ENCODE measurements around the gene GABRA1.

The GABRA1 gene

DNA sequence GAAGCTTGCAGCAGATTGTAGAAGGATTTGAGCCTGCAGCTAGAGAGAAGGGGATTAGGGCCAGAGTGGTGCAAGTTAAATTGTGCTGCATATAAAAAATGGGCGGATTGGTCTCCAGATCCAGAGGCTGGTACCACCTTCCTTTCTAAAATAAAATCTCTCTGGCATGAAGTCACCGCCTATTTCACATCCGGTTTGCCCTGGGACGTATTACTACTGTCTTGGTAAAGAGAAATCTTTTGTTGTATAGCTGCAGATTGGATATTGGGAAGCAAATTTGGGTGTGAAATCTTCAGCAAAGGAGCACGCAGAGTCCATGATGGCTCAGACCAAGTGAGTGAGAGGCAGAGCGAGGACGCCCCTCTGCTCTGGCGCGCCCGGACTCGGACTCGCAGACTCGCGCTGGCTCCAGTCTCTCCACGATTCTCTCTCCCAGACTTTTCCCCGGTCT, at the start of gene GABRA1:
GABRA1 (plus strand) TSS at position 180 of the 451 bp plus-strand sequence. CDS start 2,691 bp downstream, outside the sequence.
- no peaks in the 10 kb centered on the region for H3K9me3 ChIP-seq (ENCODE audit: control insufficient read depth, insufficient read depth, low read depth, low read length)
- peaks cover 32% of the 10 kb centered on the region for H3K27me3 ChIP-seq (ENCODE audit: control insufficient read depth, insufficient read depth, low read length)
- no peaks in the 10 kb centered on the region for H3K36me3 ChIP-seq (ENCODE audit: control insufficient read depth, insufficient read depth, low read length)
- no peak within 1 kb of the TSS for H3K27ac ChIP-seq (ENCODE audit: low read depth, low read length)
- H3K4me1 ChIP-seq (ENCODE audit: control insufficient read depth, insufficient read depth, low read length): peaks cover 14% of the 10 kb centered on the region
- H3K4me3 ChIP-seq (ENCODE audit: low read depth, low read length): peak within 1 kb of the TSS; percentile 58
- H3K9ac ChIP-seq (ENCODE audit: low read length): no peak within 1 kb of the TSS

DNA sequence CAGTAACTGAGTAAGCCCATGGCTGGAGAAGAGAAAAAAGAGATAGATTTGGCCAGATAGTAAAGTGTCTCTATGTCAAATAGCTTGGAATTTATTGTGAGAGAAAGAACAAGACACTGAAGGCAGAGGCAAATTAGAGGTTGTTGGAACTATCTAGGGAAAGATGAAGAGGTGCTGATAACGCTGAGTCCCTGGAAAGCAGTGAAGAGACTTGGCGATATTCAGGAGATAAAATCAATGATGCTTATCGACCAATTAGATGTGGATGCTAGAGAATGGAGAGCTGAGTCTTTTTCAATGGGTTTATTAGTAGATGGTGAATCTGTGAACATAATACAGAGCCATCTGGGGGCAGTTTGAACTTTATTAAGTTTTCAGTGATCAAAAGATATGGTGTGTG, 48.6 kb upstream of the GABRA1 start:
- Histone ChIP-seq H3K27me3 (ENCODE audit: control insufficient read depth, insufficient read depth, low read length) (no peaks in the 10 kb centered on the region), H3K4me1 (ENCODE audit: control insufficient read depth, insufficient read depth, low read length) (no peaks in the 10 kb centered on the region), H3K9ac (ENCODE audit: low read length) (no peak overlapping the region), H3K9me3 (ENCODE audit: control insufficient read depth, insufficient read depth, low read depth, low read length) (no peaks in the 10 kb centered on the region), H3K4me3 (ENCODE audit: low read depth, low read length) (no peak overlapping the region), H3K36me3 (ENCODE audit: control insufficient read depth, insufficient read depth, low read length) (no peaks in the 10 kb centered on the region), H3K27ac (ENCODE audit: low read depth, low read length) (no peak overlapping the region)

GRCh38 chr5:161804263-161804662, 43.7 kb upstream of the GABRA1 start:
- no peaks in the 10 kb centered on the region for H3K4me1 ChIP-seq (ENCODE audit: control insufficient read depth, insufficient read depth, low read length)
- no peaks in the 10 kb centered on the region for H3K27me3 ChIP-seq (ENCODE audit: control insufficient read depth, insufficient read depth, low read length)
- no peak overlapping the region for H3K27ac ChIP-seq (ENCODE audit: low read depth, low read length)
- no peak overlapping the region for H3K9ac ChIP-seq (ENCODE audit: low read length)
- H3K4me3 ChIP-seq (ENCODE audit: low read depth, low read length): no peak overlapping the region
- no peaks in the 10 kb centered on the region for H3K36me3 ChIP-seq (ENCODE audit: control insufficient read depth, insufficient read depth, low read length)
- no peaks in the 10 kb centered on the region for H3K9me3 ChIP-seq (ENCODE audit: control insufficient read depth, insufficient read depth, low read depth, low read length)

DNA sequence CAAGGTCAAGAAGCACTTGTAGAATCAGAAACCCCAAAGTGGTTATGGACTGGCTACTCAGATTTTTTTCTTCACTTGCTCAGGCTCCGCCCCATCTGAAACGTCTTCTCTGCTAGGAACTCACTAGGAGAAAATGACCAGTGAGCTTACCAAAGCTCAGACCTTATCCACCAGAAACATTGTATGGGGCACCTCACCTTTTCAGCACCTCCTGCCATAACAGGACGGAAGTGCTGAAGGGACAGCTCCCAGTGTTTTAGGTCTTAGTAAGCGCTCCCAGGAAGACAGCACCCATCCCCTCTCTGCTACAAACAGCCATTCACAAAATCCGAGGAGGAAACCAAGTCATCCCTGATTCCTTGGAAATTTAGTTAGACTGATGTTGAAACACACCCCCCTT, 1.2 kb upstream of the GABRA1 start:
- peaks cover 32% of the 10 kb centered on the region for H3K27me3 ChIP-seq (ENCODE audit: control insufficient read depth, insufficient read depth, low read length)

GRCh38 chr5:161847447-161847846, 473 bp upstream of the GABRA1 start:
- H3K27ac ChIP-seq (ENCODE audit: low read depth, low read length): no peak overlapping the region
- H3K4me3 ChIP-seq (ENCODE audit: low read depth, low read length): peak overlapping the region; percentile 58
- peaks cover 32% of the 10 kb centered on the region for H3K27me3 ChIP-seq (ENCODE audit: control insufficient read depth, insufficient read depth, low read length)
- no peaks in the 10 kb centered on the region for H3K36me3 ChIP-seq (ENCODE audit: control insufficient read depth, insufficient read depth, low read length)
- no peaks in the 10 kb centered on the region for H3K9me3 ChIP-seq (ENCODE audit: control insufficient read depth, insufficient read depth, low read depth, low read length)
- H3K9ac ChIP-seq (ENCODE audit: low read length): no peak overlapping the region
- H3K4me1 ChIP-seq (ENCODE audit: control insufficient read depth, insufficient read depth, low read length): peaks cover 12% of the 10 kb centered on the region

More for the DNA sequence above, 1.2 kb upstream of the GABRA1 start:
- peaks cover 5% of the 10 kb centered on the region for H3K4me1 ChIP-seq (ENCODE audit: control insufficient read depth, insufficient read depth, low read length)
- no peak overlapping the region for H3K9ac ChIP-seq (ENCODE audit: low read length)
- no peak overlapping the region for H3K27ac ChIP-seq (ENCODE audit: low read depth, low read length)
- H3K36me3 ChIP-seq (ENCODE audit: control insufficient read depth, insufficient read depth, low read length): no peaks in the 10 kb centered on the region
- no peaks in the 10 kb centered on the region for H3K9me3 ChIP-seq (ENCODE audit: control insufficient read depth, insufficient read depth, low read depth, low read length)
- peak overlapping the region; percentile 58 for H3K4me3 ChIP-seq (ENCODE audit: low read depth, low read length)

DNA sequence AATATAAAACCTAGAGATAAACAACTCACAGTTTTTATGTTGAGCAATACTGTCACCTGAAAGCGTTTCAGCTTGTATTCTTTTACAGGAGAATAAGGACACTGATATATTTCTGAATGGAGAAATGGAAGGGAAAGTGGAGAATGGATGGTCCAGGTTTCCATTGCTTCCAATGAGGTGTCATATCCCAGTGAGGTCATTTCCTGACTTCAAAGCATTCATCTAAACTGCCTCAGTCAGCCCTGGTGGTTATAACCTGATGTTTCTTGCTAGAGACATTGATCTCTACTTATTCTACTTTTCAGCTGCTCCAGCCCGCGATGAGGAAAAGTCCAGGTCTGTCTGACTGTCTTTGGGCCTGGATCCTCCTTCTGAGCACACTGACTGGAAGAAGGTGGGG, 2.6 kb downstream of the GABRA1 start:
- Histone ChIP-seq H3K27ac (ENCODE audit: low read depth, low read length) (no peak overlapping the region), H3K36me3 (ENCODE audit: control insufficient read depth, insufficient read depth, low read length) (no peaks in the 10 kb centered on the region), H3K9me3 (ENCODE audit: control insufficient read depth, insufficient read depth, low read depth, low read length) (no peaks in the 10 kb centered on the region), H3K4me1 (ENCODE audit: control insufficient read depth, insufficient read depth, low read length) (peaks cover 14% of the 10 kb centered on the region), H3K9ac (ENCODE audit: low read length) (no peak overlapping the region), H3K27me3 (ENCODE audit: control insufficient read depth, insufficient read depth, low read length) (peaks cover 32% of the 10 kb centered on the region), H3K4me3 (ENCODE audit: low read depth, low read length) (no peak overlapping the region)

GRCh38 chr5:161851691-161852299, 3.9 kb downstream of the GABRA1 start:
- Histone ChIP-seq H3K9ac (ENCODE audit: low read length) (no peak overlapping the region), H3K4me3 (ENCODE audit: low read depth, low read length) (no peak overlapping the region), H3K4me1 (ENCODE audit: control insufficient read depth, insufficient read depth, low read length) (peaks cover 14% of the 10 kb centered on the region), H3K27ac (ENCODE audit: low read depth, low read length) (no peak overlapping the region), H3K36me3 (ENCODE audit: control insufficient read depth, insufficient read depth, low read length) (no peaks in the 10 kb centered on the region), H3K9me3 (ENCODE audit: control insufficient read depth, insufficient read depth, low read depth, low read length) (no peaks in the 10 kb centered on the region), H3K27me3 (ENCODE audit: control insufficient read depth, insufficient read depth, low read length) (peaks cover 31% of the 10 kb centered on the region)

- H3K4me1 ChIP-seq (ENCODE audit: control insufficient read depth, insufficient read depth, low read length): peaks cover 3% of the 10 kb centered on the region; the same call in 1 of the 2 replicates
- H3K27ac ChIP-seq (ENCODE audit: low read depth, low read length): no peak overlapping the region
- no peak overlapping the region for H3K9ac ChIP-seq (ENCODE audit: low read length)
- no peaks in the 10 kb centered on the region for H3K9me3 ChIP-seq (ENCODE audit: control insufficient read depth, insufficient read depth, low read depth, low read length)
- no peaks in the 10 kb centered on the region for H3K27me3 ChIP-seq (ENCODE audit: control insufficient read depth, insufficient read depth, low read length)
- no peaks in the 10 kb centered on the region for H3K36me3 ChIP-seq (ENCODE audit: control insufficient read depth, insufficient read depth, low read length)
- no peak overlapping the region for H3K4me3 ChIP-seq (ENCODE audit: low read depth, low read length)
Observed at GRCh38 chr5:161857358-161857757, 9.4 kb downstream of the GABRA1 start.

DNA sequence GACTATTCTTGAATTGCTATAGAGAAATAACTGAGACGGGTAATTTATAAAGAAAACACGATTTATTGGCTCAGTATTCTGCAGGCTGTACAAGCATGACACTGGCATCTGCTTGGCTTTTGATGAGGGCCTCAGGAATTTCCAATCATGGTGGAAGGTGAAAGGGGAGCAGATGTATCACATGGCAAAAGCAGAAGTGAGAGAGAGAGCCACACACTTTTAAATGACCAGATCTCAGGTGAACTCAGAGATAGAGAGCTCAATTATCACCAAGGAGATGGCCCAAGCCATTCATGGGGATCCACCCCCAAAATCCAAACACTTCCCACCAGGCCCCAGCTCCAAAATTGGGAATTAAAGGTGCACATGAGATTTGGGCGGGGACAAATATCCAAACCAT, 15.3 kb downstream of the GABRA1 start:
- H3K9me3 ChIP-seq (ENCODE audit: control insufficient read depth, insufficient read depth, low read depth, low read length): no peaks in the 10 kb centered on the region
- no peak overlapping the region for H3K9ac ChIP-seq (ENCODE audit: low read length)
- H3K27ac ChIP-seq (ENCODE audit: low read depth, low read length): no peak overlapping the region
- no peak overlapping the region for H3K4me3 ChIP-seq (ENCODE audit: low read depth, low read length)
- H3K36me3 ChIP-seq (ENCODE audit: control insufficient read depth, insufficient read depth, low read length): no peaks in the 10 kb centered on the region
- H3K4me1 ChIP-seq (ENCODE audit: control insufficient read depth, insufficient read depth, low read length): no peaks in the 10 kb centered on the region
- no peaks in the 10 kb centered on the region for H3K27me3 ChIP-seq (ENCODE audit: control insufficient read depth, insufficient read depth, low read length)

GRCh38 chr5:161863811-161864210, 15.9 kb downstream of the GABRA1 start:
- Histone ChIP-seq H3K4me1 (ENCODE audit: control insufficient read depth, insufficient read depth, low read length) (no peaks in the 10 kb centered on the region), H3K27me3 (ENCODE audit: control insufficient read depth, insufficient read depth, low read length) (no peaks in the 10 kb centered on the region), H3K36me3 (ENCODE audit: control insufficient read depth, insufficient read depth, low read length) (no peaks in the 10 kb centered on the region), H3K9me3 (ENCODE audit: control insufficient read depth, insufficient read depth, low read depth, low read length) (no peaks in the 10 kb centered on the region), H3K27ac (ENCODE audit: low read depth, low read length) (no peak overlapping the region), H3K9ac (ENCODE audit: low read length) (no peak overlapping the region), H3K4me3 (ENCODE audit: low read depth, low read length) (no peak overlapping the region)

DNA sequence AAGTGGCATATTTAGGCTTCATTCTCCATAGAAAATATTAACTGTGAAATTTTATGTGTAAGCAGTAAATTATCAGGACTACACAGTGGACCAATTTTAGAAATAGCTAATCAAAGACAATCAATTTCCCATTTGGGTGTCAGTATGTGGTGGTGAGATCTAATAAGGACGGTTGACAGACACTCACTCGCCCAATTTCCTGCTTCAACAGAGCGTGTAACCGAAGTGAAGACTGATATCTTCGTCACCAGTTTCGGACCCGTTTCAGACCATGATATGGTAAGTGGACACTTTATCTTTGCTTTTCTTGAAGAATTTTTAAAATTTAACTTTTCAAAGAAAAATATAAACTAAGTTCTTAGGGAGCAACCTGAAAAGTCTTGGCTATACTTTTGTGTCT, 17.6 kb downstream of the GABRA1 start:
- H3K4me3 ChIP-seq (ENCODE audit: low read depth, low read length): no peak overlapping the region
- H3K9me3 ChIP-seq (ENCODE audit: control insufficient read depth, insufficient read depth, low read depth, low read length): no peaks in the 10 kb centered on the region
- H3K4me1 ChIP-seq (ENCODE audit: control insufficient read depth, insufficient read depth, low read length): no peaks in the 10 kb centered on the region
- no peak overlapping the region for H3K9ac ChIP-seq (ENCODE audit: low read length)
- H3K36me3 ChIP-seq (ENCODE audit: control insufficient read depth, insufficient read depth, low read length): no peaks in the 10 kb centered on the region
- H3K27me3 ChIP-seq (ENCODE audit: control insufficient read depth, insufficient read depth, low read length): no peaks in the 10 kb centered on the region
- H3K27ac ChIP-seq (ENCODE audit: low read depth, low read length): no peak overlapping the region
